Osteoblast (primary cell): ENCODE measurements around the gene GPR158. TPM values are rescaled to one million over a fixed set of nuclear protein-coding genes. Genes with fewer than 3 reads are reported as not detected.
"Not testable (repeated sequence)": the region's sequence is repeated elsewhere in the genome, so short reads cannot be mapped to it uniquely, and the experiment has no call there.

ENCODE experiments used
- DNase-seq: peaks from one replicate; pipeline ENCODE4 v3.0.0; 2011; ENCODE audit warnings: low spot score, mixed read lengths; ENCODE audit not compliant: insufficient read length; ENCODE audit errors: missing footprints
- H2AFZ ChIP-seq: 2 replicates; pipeline ENCODE4 v1.6.0; 2011; ENCODE audit warnings: mild to moderate bottlenecking, low read length
- H3K27ac ChIP-seq: 2 replicates; pipeline ENCODE4 v1.5.1; 2011; ENCODE audit warnings: mild to moderate bottlenecking, low read depth, low read length, moderate library complexity
- H3K27me3 ChIP-seq: 2 replicates; pipeline ENCODE4 v1.6.0; 2012; ENCODE audit warnings: mild to moderate bottlenecking, control low read depth, inconsistent platforms, low read length, moderate library complexity; ENCODE audit not compliant: insufficient read depth
- H3K36me3 ChIP-seq: 2 replicates; pipeline ENCODE4 v1.5.1; 2011; ENCODE audit warnings: mild to moderate bottlenecking, low read length, control low read depth, moderate library complexity; ENCODE audit not compliant: insufficient read depth
- H3K4me1 ChIP-seq: 2 replicates; pipeline ENCODE4 v1.5.1; 2011; ENCODE audit warnings: mild to moderate bottlenecking, low read length, control low read depth, moderate library complexity; ENCODE audit not compliant: insufficient read depth
- H3K4me2 ChIP-seq: 2 replicates; pipeline ENCODE4 v1.6.0; 2011; ENCODE audit warnings: mild to moderate bottlenecking, low read length; ENCODE audit not compliant: insufficient read depth
- H3K4me3 ChIP-seq: fragments of 200-600 bp; sonication (generic); 3 replicates; pipeline ENCODE4 v1.5.1; 2012; ENCODE audit warnings: mild to moderate bottlenecking, low read length, inconsistent platforms; ENCODE audit not compliant: insufficient read depth
- H3K79me2 ChIP-seq: 2 replicates; pipeline ENCODE4 v1.6.0; 2012; ENCODE audit warnings: mild to moderate bottlenecking, low read length, control low read depth, inconsistent platforms; ENCODE audit not compliant: insufficient read depth
- H3K9me3 ChIP-seq: 2 replicates; pipeline ENCODE4 v1.5.1; 2011; ENCODE audit warnings: low read depth, low read length, control low read depth
- H4K20me1 ChIP-seq: 2 replicates; pipeline ENCODE4 v1.6.0; 2012; ENCODE audit warnings: mild to moderate bottlenecking, low read length, control low read depth; ENCODE audit not compliant: insufficient read depth
- total RNA-seq: library from RNA; depleted of rRNA; stranded (reverse); fragments of >200 nt; gene quantifications from 2 replicates; pipeline ENCODE4 v1.2.3, GENCODE V29; 2012
- TF ChIP-seq, protein P1 (sequence below): IDR thresholded peaks from 2 replicates; pipeline ENCODE4 v1.5.1; 2011; ENCODE audit warnings: mild to moderate bottlenecking, low read depth, low read length, moderate library complexity; ENCODE audit errors: extremely low read depth

GPR158 gene
- total RNA-seq, 1 donor: under 0.01 TPM

DNA sequence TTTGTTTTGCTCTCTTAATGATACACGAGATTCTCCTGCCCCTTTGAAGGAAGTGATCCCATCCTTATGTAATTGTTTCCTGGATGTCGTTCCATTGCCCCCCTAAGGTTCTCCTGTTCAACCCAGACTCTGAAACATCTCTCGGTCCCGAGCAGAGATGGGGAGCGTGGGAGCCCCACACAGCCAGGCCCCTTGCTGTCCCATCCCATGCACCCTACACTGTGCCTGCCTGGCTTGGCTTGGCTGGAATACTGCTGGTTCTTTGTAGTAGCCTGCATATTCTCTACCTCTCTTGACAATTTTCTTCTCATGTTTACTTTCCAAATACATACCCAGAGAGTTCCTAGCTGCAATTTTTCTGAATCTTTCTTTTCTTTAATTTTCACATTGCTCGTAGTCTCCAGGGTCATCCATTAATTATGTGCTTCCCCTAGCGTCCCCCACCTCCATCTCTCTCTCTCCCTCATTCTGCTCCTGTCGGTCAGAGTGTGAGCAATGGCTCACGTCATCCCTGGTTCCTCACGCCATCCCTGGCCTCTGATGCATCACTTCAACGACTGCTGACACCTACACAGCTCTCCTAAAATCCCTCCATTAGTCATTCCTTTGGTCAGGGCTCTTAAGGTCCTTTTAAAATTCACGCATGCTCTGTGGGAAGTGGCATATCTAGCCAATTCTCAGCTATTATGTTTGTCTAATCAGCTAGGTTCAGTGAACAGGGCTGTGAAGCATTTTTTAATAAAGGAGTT is 32.5 kb upstream of the GPR158 start:
- no peaks in the 10 kb centered on the region for H3K79me2 ChIP-seq
- H3K4me2 ChIP-seq: no peak overlapping the region
- H3K36me3 ChIP-seq: no peaks in the 10 kb centered on the region
- no peaks in the 10 kb centered on the region for H3K4me1 ChIP-seq
- no peak overlapping the region for H3K27ac ChIP-seq
- DNase-seq: no peak
- H3K27me3 ChIP-seq: no peaks in the 10 kb centered on the region
- no peak overlapping the region for H2AFZ ChIP-seq
- H3K9me3 ChIP-seq: no peaks in the 10 kb centered on the region
- TF ChIP-seq, protein P1, sequence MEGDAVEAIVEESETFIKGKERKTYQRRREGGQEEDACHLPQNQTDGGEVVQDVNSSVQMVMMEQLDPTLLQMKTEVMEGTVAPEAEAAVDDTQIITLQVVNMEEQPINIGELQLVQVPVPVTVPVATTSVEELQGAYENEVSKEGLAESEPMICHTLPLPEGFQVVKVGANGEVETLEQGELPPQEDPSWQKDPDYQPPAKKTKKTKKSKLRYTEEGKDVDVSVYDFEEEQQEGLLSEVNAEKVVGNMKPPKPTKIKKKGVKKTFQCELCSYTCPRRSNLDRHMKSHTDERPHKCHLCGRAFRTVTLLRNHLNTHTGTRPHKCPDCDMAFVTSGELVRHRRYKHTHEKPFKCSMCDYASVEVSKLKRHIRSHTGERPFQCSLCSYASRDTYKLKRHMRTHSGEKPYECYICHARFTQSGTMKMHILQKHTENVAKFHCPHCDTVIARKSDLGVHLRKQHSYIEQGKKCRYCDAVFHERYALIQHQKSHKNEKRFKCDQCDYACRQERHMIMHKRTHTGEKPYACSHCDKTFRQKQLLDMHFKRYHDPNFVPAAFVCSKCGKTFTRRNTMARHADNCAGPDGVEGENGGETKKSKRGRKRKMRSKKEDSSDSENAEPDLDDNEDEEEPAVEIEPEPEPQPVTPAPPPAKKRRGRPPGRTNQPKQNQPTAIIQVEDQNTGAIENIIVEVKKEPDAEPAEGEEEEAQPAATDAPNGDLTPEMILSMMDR: no peak
- H4K20me1 ChIP-seq: no peaks in the 10 kb centered on the region
- no peak overlapping the region for H3K4me3 ChIP-seq

DNA sequence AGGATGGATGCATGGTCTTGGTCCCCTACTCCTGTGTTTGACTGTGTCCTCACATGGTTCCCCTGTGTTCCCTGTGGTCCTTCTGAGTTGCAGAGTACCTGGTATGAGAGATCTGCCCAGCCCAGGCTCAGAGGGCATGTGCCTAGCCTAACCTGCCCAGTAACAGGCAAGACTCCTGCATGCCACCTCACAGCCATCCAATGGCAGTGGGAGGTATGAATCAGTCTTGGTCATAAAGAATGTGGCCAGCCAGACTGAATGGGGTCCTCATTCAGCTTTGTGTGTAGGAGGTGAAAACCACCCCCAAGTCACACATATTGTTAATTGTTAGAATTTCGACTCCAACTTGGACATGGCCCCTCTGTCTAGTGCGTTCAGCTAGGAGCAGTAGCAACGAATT is 17.2 kb upstream of the GPR158 start:
- Histone ChIP-seq H2AFZ (no peak overlapping the region), H3K4me1 (no peaks in the 10 kb centered on the region), H3K4me3 (no peak overlapping the region), H3K9me3 (no peaks in the 10 kb centered on the region), H3K79me2 (no peaks in the 10 kb centered on the region), H4K20me1 (no peaks in the 10 kb centered on the region), H3K27me3 (no peaks in the 10 kb centered on the region), H3K4me2 (no peak overlapping the region), H3K27ac (no peak overlapping the region), H3K36me3 (no peaks in the 10 kb centered on the region)
- DNase-seq: no peak
- TF ChIP-seq, protein P1: no peak

DNA sequence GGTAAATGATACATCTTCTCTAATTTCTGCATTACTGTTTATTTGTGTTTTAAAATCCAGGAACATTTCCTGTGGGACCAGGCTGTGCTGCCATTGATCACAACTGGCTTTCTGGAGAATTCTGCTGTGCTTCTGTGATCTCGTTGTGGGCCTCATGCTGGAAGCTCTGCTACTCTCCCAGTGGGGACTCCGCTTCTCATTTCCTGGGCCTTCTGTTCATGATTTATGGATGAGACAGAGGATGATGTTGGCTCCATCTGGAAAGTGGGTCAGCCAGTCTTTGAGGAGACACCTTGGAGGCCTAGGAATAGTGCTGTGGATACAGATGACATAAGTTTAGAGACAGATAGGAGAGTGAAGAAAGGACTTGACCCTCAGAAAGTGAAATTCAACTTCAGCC is 15.2 kb upstream of the GPR158 start:
- Histone ChIP-seq H3K27me3 (no peaks in the 10 kb centered on the region), H3K79me2 (no peaks in the 10 kb centered on the region), H3K36me3 (no peaks in the 10 kb centered on the region), H3K4me3 (no peak overlapping the region), H3K4me2 (no peak overlapping the region), H2AFZ (no peak overlapping the region), H3K4me1 (no peaks in the 10 kb centered on the region), H4K20me1 (no peaks in the 10 kb centered on the region), H3K27ac (no peak overlapping the region), H3K9me3 (no peaks in the 10 kb centered on the region)
- DNase-seq: no peak
- TF ChIP-seq, protein P1: no peak

DNA sequence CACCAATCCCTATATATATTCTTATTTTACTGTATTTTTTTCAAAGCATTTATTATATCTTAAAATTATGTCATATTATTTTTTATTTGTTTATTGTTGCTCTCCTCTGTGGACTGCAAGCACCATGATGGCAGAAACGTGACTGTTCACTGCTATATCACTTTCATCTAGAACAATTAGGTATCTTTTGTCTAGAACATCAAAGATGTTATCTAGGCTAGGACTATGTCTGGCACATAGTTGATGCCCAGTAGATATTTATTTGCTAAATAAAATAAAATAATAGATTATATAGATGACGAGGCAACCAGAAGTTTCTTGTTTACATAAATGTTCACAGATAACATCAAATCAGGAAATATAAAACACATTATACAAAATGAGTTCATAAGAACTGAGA is 12.4 kb upstream of the GPR158 start:
- TF ChIP-seq, protein P1: no peak

DNA sequence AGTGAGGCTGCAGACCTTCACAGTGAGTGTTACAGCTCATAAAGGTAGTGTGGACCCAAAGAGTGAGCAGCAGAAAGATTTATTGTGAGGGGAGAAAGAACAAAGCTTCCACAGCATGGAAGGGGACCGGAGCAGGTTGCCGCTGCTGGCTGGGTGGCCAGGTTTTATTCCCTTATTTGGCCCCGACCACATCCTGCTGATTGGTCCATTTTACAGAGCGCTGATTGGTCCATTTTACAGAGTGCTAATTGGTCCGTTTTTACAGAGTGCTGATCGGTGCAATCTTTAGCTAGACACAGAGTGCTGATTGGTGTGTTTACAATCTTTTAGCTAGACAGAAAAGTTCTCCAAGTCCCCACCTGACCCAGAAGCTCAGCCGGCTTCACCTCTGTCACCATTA is 11.3 kb upstream of the GPR158 start:
- not testable (repeated sequence) for H3K79me2 ChIP-seq, H4K20me1 ChIP-seq, H3K36me3 ChIP-seq, H3K4me3 ChIP-seq, H3K4me1 ChIP-seq, H2AFZ ChIP-seq, H3K9me3 ChIP-seq, H3K4me2 ChIP-seq, H3K27ac ChIP-seq, H3K27me3 ChIP-seq, DNase-seq

More for the DNA sequence above, 12.4 kb upstream of the GPR158 start:
- Histone ChIP-seq H3K27me3 (no peaks in the 10 kb centered on the region), H3K4me2 (no peak overlapping the region), H3K4me1 (no peaks in the 10 kb centered on the region), H3K36me3 (no peaks in the 10 kb centered on the region), H2AFZ (no peak overlapping the region), H3K9me3 (no peaks in the 10 kb centered on the region), H3K79me2 (no peaks in the 10 kb centered on the region), H4K20me1 (no peaks in the 10 kb centered on the region), H3K27ac (no peak overlapping the region), H3K4me3 (no peak overlapping the region)
- no peak for DNase-seq
